Measurements from ENCODE around the gene DYNC2LI1. TPM values are rescaled to one million over a fixed set of nuclear protein-coding genes. Genes with fewer than 3 reads are reported as not detected.

The DYNC2LI1 gene
- polyA plus RNA-seq, 2 of the 4 experiments (the other 2 are of a cell fraction), result 22.2 to 44.3 TPM

DNA sequence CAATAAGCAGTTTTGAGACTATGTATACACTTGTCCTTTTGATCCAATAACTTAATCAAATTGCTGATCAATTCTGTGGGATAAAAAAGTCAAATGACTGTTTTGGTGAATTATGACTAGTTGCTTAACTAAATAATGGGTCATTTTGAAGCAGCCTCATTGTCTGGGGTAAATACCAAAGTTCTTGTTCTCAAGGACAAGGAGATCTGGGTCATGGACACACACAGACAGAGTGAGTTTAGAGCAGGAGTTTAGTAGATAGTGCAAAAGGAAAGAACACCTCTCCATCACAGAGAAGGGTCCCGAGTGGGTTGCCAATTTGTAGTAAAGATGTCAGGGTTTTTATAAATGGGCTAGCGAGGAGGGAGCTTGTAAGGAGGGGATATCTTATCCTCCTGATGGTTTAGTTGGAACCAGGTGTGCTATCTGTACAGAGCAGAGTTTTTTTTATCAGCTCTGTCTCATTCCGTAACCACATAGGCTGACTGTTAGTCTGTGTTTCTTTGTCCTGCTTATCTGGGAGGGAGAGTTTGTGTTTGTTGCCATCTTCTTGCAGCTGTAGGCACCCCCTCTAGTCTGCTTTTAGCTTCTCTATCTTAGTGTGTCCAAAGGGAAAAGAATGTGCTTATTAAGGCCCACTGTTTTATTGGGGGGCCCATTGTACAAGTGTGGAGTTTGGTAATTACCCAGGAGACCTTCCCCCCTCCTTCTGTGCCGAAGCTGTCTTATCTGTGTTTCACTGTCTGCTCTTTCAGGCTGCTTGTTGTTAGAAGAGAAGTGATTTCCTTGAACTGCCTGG is 48.9 kb upstream of the DYNC2LI1 start:
- no peak for FAIRE-seq
- TF ChIP-seq ZC3H11A (IDR thresholded peaks at IDR 0.05) (no peak), JUN (IDR thresholded peaks at IDR 0.05) (no peak), ELK1 (IDR thresholded peaks at IDR 0.05; ENCODE audit: low read depth, low read length) (no peak), CHD4 (IDR thresholded peaks at IDR 0.05; ENCODE audit: borderline replicate concordance) (no peak), POLR2A (IDR thresholded peaks at IDR 0.05; ENCODE audit: low read length) (no peak), CEBPB (IDR thresholded peaks at IDR 0.05) (no peak)
- H3K27ac ChIP-seq, result no peak overlapping the region
- H3K4me2 ChIP-seq, result no peak overlapping the region
- WGBS (ENCODE audit: missing lambda C conversion rate), result 84% methylated on average over 4 of the region's 4 CpGs
- ChIA-PET POLR2A (no interaction called here), CTCF (interaction anchor here (0.8 to 1.4 kb wide), 3 partner anchors 22 to 153 kb away, joined by 3 to 4 read pairs (median 4); no protein-coding TSS in a partner anchor)
- H3K9me3 ChIP-seq, result no peaks in the 10 kb centered on the region
- no peak for DNase-seq (ENCODE audit: low read depth in 1 of 2, low spot score in 1 of 2)
- H3K4me1 ChIP-seq, result peaks cover 16% of the 10 kb centered on the region; the same call in 2 of the 3 replicates
- H3K4me3 ChIP-seq, result no peak overlapping the region
- ATAC-seq, result peak in 1 of 2 experiments; percentile 56; a peak in 3 of 6 replicates

- Histone ChIP-seq H3K27ac (no peak overlapping the region), H3K4me2 (no peak overlapping the region), H3K4me3 (no peak overlapping the region), H3K4me1 (peaks cover 16% of the 10 kb centered on the region; the same call in 2 of the 3 replicates), H3K9me3 (no peaks in the 10 kb centered on the region)
- ChIA-PET CTCF (interaction anchor here (1.1 to 1.4 kb wide), 2 partner anchors 22 to 152 kb away, joined by 3 to 4 read pairs; no protein-coding TSS in a partner anchor), POLR2A (no interaction called here)
- no peak for TF ChIP-seq MAFK (IDR thresholded peaks at IDR 0.05; ENCODE audit: partially characterized antibody)
- no peak for TF ChIP-seq HES2 (IDR thresholded peaks at IDR 0.05)
- TF ChIP-seq ESRRA (IDR thresholded peaks at IDR 0.05; ENCODE audit: borderline replicate concordance, low read length), result no peak
- TF ChIP-seq EP300 (IDR thresholded peaks at IDR 0.05), result no peak
- no peak for TF ChIP-seq ZNF302 (CRISPR knock-in tag; IDR thresholded peaks at IDR 0.05)
- TF ChIP-seq E2F6 (IDR thresholded peaks at IDR 0.05; ENCODE audit: borderline replicate concordance, low read depth), result no peak
- TF ChIP-seq, protein P1, sequence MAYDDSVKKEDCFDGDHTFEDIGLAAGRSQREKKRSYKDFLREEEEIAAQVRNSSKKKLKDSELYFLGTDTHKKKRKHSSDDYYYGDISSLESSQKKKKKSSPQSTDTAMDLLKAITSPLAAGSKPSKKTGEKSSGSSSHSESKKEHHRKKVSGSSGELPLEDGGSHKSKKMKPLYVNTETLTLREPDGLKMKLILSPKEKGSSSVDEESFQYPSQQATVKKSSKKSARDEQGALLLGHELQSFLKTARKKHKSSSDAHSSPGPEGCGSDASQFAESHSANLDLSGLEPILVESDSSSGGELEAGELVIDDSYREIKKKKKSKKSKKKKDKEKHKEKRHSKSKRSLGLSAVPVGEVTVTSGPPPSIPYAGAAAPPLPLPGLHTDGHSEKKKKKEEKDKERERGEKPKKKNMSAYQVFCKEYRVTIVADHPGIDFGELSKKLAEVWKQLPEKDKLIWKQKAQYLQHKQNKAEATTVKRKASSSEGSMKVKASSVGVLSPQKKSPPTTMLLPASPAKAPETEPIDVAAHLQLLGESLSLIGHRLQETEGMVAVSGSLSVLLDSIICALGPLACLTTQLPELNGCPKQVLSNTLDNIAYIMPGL (CRISPR knock-in tag; IDR thresholded peaks at IDR 0.05; ENCODE audit: borderline replicate concordance), result no peak
- TF ChIP-seq HEYL (CRISPR knock-in tag; IDR thresholded peaks at IDR 0.05), result no peak
- no peak for TF ChIP-seq RFX5 (IDR thresholded peaks at IDR 0.05)
- TF ChIP-seq POLR2AphosphoS2 (conservative IDR thresholded peaks at IDR 0.05; ENCODE audit: low read length), result no peak
- TF ChIP-seq GATA3 (IDR thresholded peaks at IDR 0.05; ENCODE audit: borderline replicate concordance), result no peak
- no peak for TF ChIP-seq FOSB (CRISPR knock-in tag; IDR thresholded peaks at IDR 0.05)
- TF ChIP-seq HOXB13 (CRISPR knock-in tag; IDR thresholded peaks at IDR 0.05; ENCODE audit: low read depth), result no peak
- TF ChIP-seq TP53 (CRISPR knock-in tag; IDR thresholded peaks at IDR 0.05), result no peak
- no peak for TF ChIP-seq USF2 (IDR thresholded peaks at IDR 0.05)
- no peak for TF ChIP-seq FOXS1 (CRISPR knock-in tag; IDR thresholded peaks at IDR 0.05)
- TF ChIP-seq SREBF2 (IDR thresholded peaks at IDR 0.05), result no peak
- TF ChIP-seq MYC (IDR thresholded peaks at IDR 0.05; ENCODE audit: borderline replicate concordance, low read length), result no peak
- no peak for TF ChIP-seq SMC3 (IDR thresholded peaks at IDR 0.05)
- ATAC-seq (no peak), DNase-seq (ENCODE audit: low read depth in 1 of 2, low spot score in 1 of 2) (no peak), FAIRE-seq (no peak)
- 96% methylated on average over 3 of the region's 3 CpGs for WGBS (ENCODE audit: missing lambda C conversion rate)
These were observed 48.1 kb upstream of the DYNC2LI1 start for GRCh38 chr2:43725711-43726246.

Data from A549 (cell line).